GM19328 (cell line): Measurements from ENCODE around the gene CYP2A7.
"Not testable (repeated sequence)": the region's sequence is repeated elsewhere in the genome, so short reads cannot be mapped to it uniquely, and the experiment has no call there.

Experiments used
- ATAC-seq: cut with Tn5 transposase; IDR thresholded peaks from one replicate; pipeline ENCODE4 v1.9.1; 2021; ENCODE audit warnings: mild to moderate bottlenecking, moderate library complexity; ENCODE audit not compliant: unreplicated experiment

CYP2A7 gene, protein sequence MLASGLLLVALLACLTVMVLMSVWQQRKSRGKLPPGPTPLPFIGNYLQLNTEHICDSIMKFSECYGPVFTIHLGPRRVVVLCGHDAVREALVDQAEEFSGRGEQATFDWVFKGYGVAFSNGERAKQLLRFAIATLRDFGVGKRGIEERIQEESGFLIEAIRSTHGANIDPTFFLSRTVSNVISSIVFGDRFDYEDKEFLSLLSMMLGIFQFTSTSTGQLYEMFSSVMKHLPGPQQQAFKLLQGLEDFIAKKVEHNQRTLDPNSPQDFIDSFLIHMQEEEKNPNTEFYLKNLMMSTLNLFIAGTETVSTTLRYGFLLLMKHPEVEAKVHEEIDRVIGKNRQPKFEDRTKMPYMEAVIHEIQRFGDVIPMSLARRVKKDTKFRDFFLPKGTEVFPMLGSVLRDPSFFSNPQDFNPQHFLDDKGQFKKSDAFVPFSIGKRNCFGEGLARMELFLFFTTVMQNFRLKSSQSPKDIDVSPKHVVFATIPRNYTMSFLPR

GRCh38 chr19:40882062-40882461, at the start of gene CYP2A7:
TSS of gene CYP2A7 (minus strand) at chr19:40882231. CDS start at chr19:40882210, 21 bp downstream.
- ATAC-seq, result not testable (repeated sequence)

- not testable (repeated sequence) for ATAC-seq
Measured at GRCh38 chr19:40930799-40931198, 48.8 kb upstream of the CYP2A7 start.

- ATAC-seq, result not testable (repeated sequence)
Measured at GRCh38 chr19:40929942-40930341, 47.9 kb upstream of the CYP2A7 start.

DNA sequence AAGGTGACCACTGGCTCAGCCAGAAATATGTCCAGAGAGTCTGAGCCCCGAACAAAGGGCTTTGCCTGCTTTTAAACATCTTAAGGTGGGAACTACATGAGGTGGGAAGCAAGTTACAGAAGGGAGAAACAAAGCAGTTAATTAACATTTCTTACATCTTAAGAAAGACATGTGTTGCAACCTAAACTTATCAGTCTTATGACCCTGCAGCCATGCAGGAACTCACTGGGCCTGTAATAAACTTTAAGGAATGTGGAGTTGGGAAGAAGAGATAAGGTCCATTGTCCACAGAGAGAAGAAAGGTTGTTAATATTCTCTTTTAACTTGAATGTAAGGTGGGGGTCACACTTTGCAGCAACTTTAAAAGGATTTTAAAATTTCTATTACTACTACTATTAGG, 46.8 kb upstream of the CYP2A7 start:
- ATAC-seq, result no peak

DNA sequence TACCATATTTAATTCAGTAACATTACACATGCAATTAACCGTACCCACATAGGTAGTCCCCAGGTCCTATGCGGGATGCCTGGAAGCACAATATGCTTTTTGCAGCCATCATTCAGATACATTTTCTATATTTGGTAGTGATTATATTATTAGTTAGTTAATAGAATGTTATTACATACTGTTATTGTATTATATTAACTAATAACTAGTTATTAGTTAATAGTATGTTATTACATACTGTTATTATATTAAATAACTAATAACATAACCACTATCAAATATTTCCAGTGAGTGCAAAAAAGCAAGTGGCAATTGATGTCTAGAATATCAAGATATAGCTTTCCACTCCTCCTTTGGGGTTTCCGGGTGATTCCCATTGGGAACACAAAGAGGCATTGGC, 45.5 kb upstream of the CYP2A7 start:
- no peak for ATAC-seq

DNA sequence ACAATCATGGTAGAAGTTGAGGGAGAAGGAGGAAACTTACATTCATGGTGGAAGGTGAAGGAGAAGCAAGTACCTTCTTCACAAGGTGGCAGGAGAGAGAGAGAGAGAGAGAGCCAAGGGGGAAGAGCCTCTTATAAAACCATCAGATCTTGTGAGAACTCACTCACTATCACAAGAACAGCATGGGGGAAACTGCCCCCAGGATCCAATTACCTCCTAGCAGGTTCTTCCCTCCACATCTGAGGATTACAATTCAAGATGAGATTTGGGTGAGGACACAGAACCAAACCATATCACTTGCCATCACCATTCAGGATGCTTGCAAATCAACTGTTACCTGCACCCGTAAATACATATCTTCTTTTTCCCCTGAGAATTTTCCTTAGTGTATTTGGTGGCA, 44.2 kb upstream of the CYP2A7 start:
- not testable (repeated sequence) for ATAC-seq

GRCh38 chr19:40923934-40924391, 41.9 kb upstream of the CYP2A7 start:
- no peak for ATAC-seq

DNA sequence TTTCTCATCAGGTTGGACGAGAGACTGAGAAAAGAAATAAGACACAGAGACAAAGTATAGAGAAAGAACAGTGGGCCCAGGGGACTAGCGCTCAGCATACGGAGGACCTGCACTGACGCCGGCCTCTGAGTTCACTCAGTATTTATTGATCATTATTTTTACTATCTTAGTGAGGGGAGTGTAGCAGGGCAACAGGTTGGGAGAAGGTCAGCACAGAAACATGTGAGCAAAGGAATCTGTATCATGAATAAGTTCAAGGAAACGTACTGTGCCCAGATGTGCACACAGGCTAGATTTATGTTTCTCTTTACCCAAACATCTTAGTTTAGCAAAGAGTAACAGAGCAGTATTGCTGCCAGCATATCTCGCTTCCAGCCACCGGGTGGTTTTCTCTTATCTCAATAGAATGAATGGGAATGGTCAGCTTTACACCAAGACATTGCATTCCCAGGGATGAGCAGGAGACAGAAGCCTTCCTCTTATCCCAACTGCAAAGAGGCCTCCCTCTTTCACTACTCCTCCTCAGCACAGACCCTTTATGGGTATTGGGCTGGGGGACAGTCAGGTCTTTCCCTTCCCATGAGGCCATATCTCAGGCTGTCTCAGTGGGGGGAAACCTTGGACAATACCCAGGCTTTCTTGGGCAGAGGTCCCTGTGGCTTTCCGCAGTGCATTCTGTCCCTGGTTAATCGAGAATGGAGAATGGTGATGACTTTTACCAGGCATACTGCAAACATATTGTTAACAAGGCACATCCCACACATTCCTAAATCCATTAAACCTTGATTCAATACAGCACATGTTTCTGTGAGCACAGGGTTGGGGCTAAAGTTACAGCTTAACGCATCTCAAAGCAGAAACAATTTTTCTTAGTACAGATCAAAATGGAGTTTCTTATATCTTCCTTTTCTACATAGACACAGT, 40.5 kb upstream of the CYP2A7 start:
- ATAC-seq, result not testable (repeated sequence)

- ATAC-seq, result no peak
Measured at GRCh38 chr19:40921005-40921897, 39.2 kb upstream of the CYP2A7 start.

DNA sequence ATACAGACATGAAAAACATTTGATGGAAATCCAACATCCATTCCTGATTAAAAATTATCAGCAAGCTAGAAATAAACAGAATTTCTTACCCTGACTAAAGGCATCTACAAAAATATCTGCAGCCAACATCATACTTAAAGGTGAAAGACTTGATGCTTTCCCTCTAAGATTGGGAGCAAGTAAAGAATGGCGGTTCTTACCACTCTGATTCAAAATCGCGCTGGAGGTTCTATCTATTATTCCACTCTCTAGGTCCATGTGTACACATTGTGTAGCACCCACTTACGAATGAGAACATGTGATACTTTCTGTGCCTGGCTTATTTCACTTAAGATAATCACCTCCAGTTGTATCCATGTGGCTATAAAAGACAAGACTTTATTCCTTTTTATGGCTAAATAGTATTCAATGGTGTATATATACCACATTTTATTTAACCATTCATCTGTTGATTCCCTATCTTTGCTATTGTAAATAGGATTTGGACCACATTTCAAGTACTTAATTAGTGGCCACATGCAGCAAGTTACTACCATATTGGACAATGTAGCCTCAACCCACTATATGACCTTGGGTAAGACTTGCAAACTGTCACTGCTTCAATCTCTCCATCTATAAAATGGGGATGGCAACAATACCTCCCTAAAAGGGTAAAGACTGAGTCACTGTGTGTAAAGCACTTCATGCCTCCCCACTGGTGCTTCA, 38.4 kb upstream of the CYP2A7 start:
- ATAC-seq, result no peak

GRCh38 chr19:40919530-40920299, 37.7 kb upstream of the CYP2A7 start:
- not testable (repeated sequence) for ATAC-seq

- not testable (repeated sequence) for ATAC-seq
Measured at GRCh38 chr19:40918303-40918702, 36.3 kb upstream of the CYP2A7 start.

DNA sequence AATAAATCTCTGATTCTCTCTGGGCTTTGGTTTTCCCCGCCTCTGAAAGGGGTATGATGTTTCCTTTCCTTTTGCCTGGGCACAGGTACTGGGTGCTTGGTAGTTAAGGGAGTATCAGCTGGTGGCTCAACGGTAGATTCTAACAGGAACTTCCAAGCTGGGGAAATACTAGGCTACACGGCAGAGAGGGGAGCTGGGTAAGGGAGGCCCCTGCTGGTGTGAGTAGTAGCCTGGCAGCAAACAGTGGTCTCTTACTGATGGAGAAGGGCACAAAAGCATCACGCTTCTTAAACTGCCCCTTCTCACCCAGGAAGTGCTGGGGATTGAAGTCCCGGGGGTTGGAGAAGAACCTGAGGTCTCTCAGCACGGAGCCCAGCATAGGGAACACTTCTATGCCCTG, 26.9 kb upstream of the CYP2A7 start:
- no peak for ATAC-seq

- no peak for ATAC-seq
Measured at GRCh38 chr19:40907968-40908735, 26.1 kb upstream of the CYP2A7 start.

DNA sequence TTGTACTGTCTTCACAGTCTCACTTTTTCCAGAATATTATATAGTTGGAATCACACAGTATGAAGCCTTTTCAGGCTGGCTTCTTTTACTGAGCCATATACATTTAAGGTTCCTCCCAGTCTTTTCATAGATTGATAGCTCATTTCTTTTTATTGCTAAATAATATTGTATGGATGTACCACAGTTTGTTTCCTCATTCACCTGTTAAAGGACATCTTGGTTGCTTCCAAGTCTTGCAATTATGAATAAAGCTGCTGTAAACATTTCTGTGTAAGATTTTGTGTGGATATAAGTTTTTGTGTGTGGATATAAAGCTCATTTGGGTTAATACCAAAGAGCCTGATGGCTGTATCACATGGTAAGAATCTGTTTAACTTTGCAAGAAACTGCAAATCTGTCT, 24.5 kb upstream of the CYP2A7 start:
- ATAC-seq, result no peak

DNA sequence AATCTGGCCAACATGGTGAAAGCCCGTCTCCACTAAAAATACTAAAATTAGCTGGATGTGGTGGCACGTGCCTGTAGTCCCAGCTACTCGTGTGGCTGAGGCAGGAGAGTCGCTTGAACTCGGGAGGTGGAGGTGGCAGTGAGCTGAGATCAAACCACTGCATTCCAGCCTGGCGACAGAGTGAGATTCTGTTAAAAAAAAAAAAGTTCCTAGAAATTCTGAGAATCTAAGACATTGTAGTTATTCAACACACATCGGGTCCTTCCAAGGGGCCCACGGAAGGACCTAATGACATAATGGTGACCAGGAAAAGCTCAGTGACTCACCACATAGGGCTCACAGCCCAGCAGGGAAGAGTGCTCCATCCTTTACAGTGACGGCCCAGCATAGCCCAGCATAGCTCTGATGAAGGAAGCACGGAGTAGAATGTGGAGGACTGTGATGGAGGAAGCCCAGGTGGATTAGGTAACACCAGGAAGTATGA, 22.7 kb upstream of the CYP2A7 start:
- ATAC-seq, result not testable (repeated sequence)

- ATAC-seq, result not testable (repeated sequence)
Measured at GRCh38 chr19:40901975-40902750, 20.1 kb upstream of the CYP2A7 start.
